H9 (cell line): Measurements from ENCODE around the gene CCDC194. TPM values are rescaled to one million over a fixed set of nuclear protein-coding genes. Genes with fewer than 3 reads are reported as not detected.

Source experiments
- DNase-seq: peaks from one replicate; pipeline ENCODE4 v3.0.0-alpha.2; 2017
- H2AFZ ChIP-seq: one replicate; pipeline ENCODE4 v1.6.1; 2013; ENCODE audit warnings: mild to moderate bottlenecking, low read length, control low read depth, moderate library complexity
- H2AK5ac ChIP-seq: 2 replicates; pipeline ENCODE4 v1.6.1; 2013; ENCODE audit warnings: low read length, control low read depth, mixed read lengths; ENCODE audit not compliant: insufficient read length
- H2BK120ac ChIP-seq: one replicate; pipeline ENCODE4 v1.6.1; 2013; ENCODE audit warnings: low read depth, mild to moderate bottlenecking, low read length, control low read depth, inconsistent platforms; ENCODE audit not compliant: poor library complexity, severe bottlenecking
- H2BK12ac ChIP-seq: 2 replicates; pipeline ENCODE4 v1.6.1; 2013; ENCODE audit warnings: low read length, control low read depth, mixed read lengths, low read depth; ENCODE audit not compliant: insufficient read length
- H2BK15ac ChIP-seq: 2 replicates; pipeline ENCODE4 v1.6.1; 2013; ENCODE audit warnings: low read depth, low read length, control low read depth
- H2BK20ac ChIP-seq: one replicate; pipeline ENCODE4 v1.6.1; 2013; ENCODE audit warnings: low read depth, mild to moderate bottlenecking, low read length, control low read depth, inconsistent platforms; ENCODE audit not compliant: poor library complexity, severe bottlenecking
- H2BK5ac ChIP-seq: 2 replicates; pipeline ENCODE4 v1.6.1; 2013; ENCODE audit warnings: low read length, control low read depth, mixed read lengths; ENCODE audit not compliant: insufficient read length
- H3K14ac ChIP-seq: 2 replicates; pipeline ENCODE4 v1.6.1; 2013; ENCODE audit warnings: low read length, control low read depth; ENCODE audit not compliant: insufficient read depth
- H3K18ac ChIP-seq: 2 replicates; pipeline ENCODE4 v1.6.1; 2013; ENCODE audit warnings: low read depth, mild to moderate bottlenecking, mixed read lengths, low read length, control low read depth; ENCODE audit not compliant: insufficient read length
- H3K23ac ChIP-seq: 2 replicates; pipeline ENCODE4 v1.6.1; 2013; ENCODE audit warnings: low read length, control low read depth, mixed read lengths, low read depth; ENCODE audit not compliant: insufficient read length
- H3K23me2 ChIP-seq: 2 replicates; pipeline ENCODE4 v1.6.1; 2013; ENCODE audit warnings: low read depth, mild to moderate bottlenecking, mixed read lengths, low read length, control low read depth; ENCODE audit not compliant: insufficient read length, poor library complexity, severe bottlenecking
- H3K27ac ChIP-seq: 2 replicates; pipeline ENCODE4 v1.5.1; 2013; ENCODE audit warnings: low read length, control low read depth, mixed read lengths, low read depth; ENCODE audit not compliant: insufficient read length
- H3K27me3 ChIP-seq: 2 replicates; pipeline ENCODE4 v1.6.1; 2013; ENCODE audit warnings: low read length, control low read depth, inconsistent platforms; ENCODE audit not compliant: insufficient read depth
- H3K4ac ChIP-seq: 2 replicates; pipeline ENCODE4 v1.6.1; 2013; ENCODE audit warnings: low read depth, mild to moderate bottlenecking, control low read depth, inconsistent platforms, low read length, moderate library complexity
- H3K4me1 ChIP-seq: 2 replicates; pipeline ENCODE4 v1.6.1; 2013; ENCODE audit warnings: low read length, control low read depth, inconsistent platforms; ENCODE audit not compliant: insufficient read depth
- H3K4me2 ChIP-seq: 2 replicates; pipeline ENCODE4 v1.6.1; 2013; ENCODE audit warnings: low read length, control low read depth, mixed read lengths; ENCODE audit not compliant: insufficient read length, insufficient read depth
- H3K56ac ChIP-seq: 2 replicates; pipeline ENCODE4 v1.6.1; 2013; ENCODE audit warnings: low read depth, mild to moderate bottlenecking, mixed read lengths, low read length, control low read depth; ENCODE audit not compliant: insufficient read length
- H3K79me1 ChIP-seq: 2 replicates; pipeline ENCODE4 v1.6.1; 2013; ENCODE audit warnings: low read depth, mild to moderate bottlenecking, moderate library complexity, low read length, control low read depth, inconsistent platforms; ENCODE audit not compliant: insufficient read depth, poor library complexity, severe bottlenecking
- H3K79me2 ChIP-seq: 2 replicates; pipeline ENCODE4 v1.6.1; 2013; ENCODE audit warnings: low read length, control low read depth, inconsistent platforms; ENCODE audit not compliant: insufficient read depth
- H3K9ac ChIP-seq: 2 replicates; pipeline ENCODE4 v1.6.1; 2013; ENCODE audit warnings: low read length, control low read depth, mixed read lengths; ENCODE audit not compliant: insufficient read length; ENCODE audit errors: extremely low read depth
- H3K9me3 ChIP-seq: one replicate; pipeline ENCODE4 v1.6.1; 2013; ENCODE audit warnings: low read depth, low read length, inconsistent platforms; ENCODE audit not compliant: control insufficient read depth
- H3T11ph ChIP-seq: one replicate; pipeline ENCODE4 v1.6.1; 2013; ENCODE audit warnings: mild to moderate bottlenecking, low read length, control low read depth, inconsistent platforms
- H4K20me1 ChIP-seq: one replicate; pipeline ENCODE4 v1.6.1; 2013; ENCODE audit not compliant: control insufficient read depth, insufficient read length, insufficient read depth
- H4K5ac ChIP-seq: 2 replicates; pipeline ENCODE4 v1.6.1; 2013; ENCODE audit warnings: low read depth, mild to moderate bottlenecking, mixed read lengths, low read length, control low read depth; ENCODE audit not compliant: insufficient read length
- H4K8ac ChIP-seq: replicated peaks from 2 replicates; pipeline ENCODE4 v1.6.1; 2013; ENCODE audit warnings: low read length, control low read depth, mixed read lengths, low read depth; ENCODE audit not compliant: insufficient read length
- H4K91ac ChIP-seq: 2 replicates; pipeline ENCODE4 v1.6.1; 2013; ENCODE audit warnings: low read depth, mild to moderate bottlenecking, moderate library complexity, mixed read lengths, low read length, control low read depth; ENCODE audit not compliant: insufficient read length
- H3K27ac Mint-ChIP-seq, 3 experiments: 2 replicates in 2 of 3; 3 replicates in 1 of 3; pipeline ENCODE4 v1.8.0; 2020 to 2021; ENCODE audit warnings: mixed read lengths in 3 of 3, mild to moderate bottlenecking in 1 of 3, moderate library complexity in 1 of 3
- H3K27me3 Mint-ChIP-seq: 2 replicates; pipeline ENCODE4 v1.8.0; 2021; ENCODE audit warnings: low read depth, mild to moderate bottlenecking, moderate library complexity, mixed read lengths
- H3K36me3 Mint-ChIP-seq, 3 experiments: 2 replicates in 2 of 3; 3 replicates in 1 of 3; pipeline ENCODE4 v1.8.0; 2020 to 2021; ENCODE audit warnings: low read depth in 3 of 3, mixed read lengths in 3 of 3; ENCODE audit not compliant: insufficient read depth in 1 of 3
- H3K4me1 Mint-ChIP-seq, 2 experiments: 2 replicates each; pipeline ENCODE4 v1.8.0; 2020; ENCODE audit warnings: mixed read lengths in 2 of 2
- H3K4me3 Mint-ChIP-seq, 2 experiments: 2 replicates in 1 of 2; 3 replicates in 1 of 2; pipeline ENCODE4 v1.8.0; 2020 to 2021; ENCODE audit warnings: mild to moderate bottlenecking in 2 of 2, mixed read lengths in 2 of 2, moderate library complexity in 1 of 2
- H3K9me3 Mint-ChIP-seq, 2 experiments: 2 replicates in 1 of 2; 3 replicates in 1 of 2; pipeline ENCODE4 v1.8.0; 2020; ENCODE audit warnings: mild to moderate bottlenecking in 2 of 2, mixed read lengths in 2 of 2, moderate library complexity in 1 of 2
- whole genome bisulfite sequencing: extraction: QIAGEN DNeasy Blood & Tissue Kit; methylation state at CpG from one replicate; pipeline ENCODE4 v1.1.7; 2013; ENCODE audit warnings: missing lambda C conversion rate, low lambda C conversion rate, mixed read lengths; ENCODE audit not compliant: insufficient read length; ENCODE audit errors: extremely low coverage; 5-methylcytosine and 5-hydroxymethylcytosine counted together
- total RNA-seq: library from RNA; stranded (reverse); gene quantifications from 2 replicates; pipeline ENCODE4 v1.2.1, GENCODE V29; 2021
- TF ChIP-seq, protein P1 (sequence below): fragments of 200-600 bp; sonication (generic); conservative IDR thresholded peaks from 3 replicates; pipeline ENCODE4 v1.8.0; 2021; ENCODE audit warnings: antibody characterized with exemption, mild to moderate bottlenecking

CCDC194 gene
- total RNA-seq, 1 experiment from 2014 or later, result 0.68 TPM

GRCh38 chr19:17406887-17407196 lies 12.8 kb upstream of the CCDC194 start:
- TF ChIP-seq, protein P1, sequence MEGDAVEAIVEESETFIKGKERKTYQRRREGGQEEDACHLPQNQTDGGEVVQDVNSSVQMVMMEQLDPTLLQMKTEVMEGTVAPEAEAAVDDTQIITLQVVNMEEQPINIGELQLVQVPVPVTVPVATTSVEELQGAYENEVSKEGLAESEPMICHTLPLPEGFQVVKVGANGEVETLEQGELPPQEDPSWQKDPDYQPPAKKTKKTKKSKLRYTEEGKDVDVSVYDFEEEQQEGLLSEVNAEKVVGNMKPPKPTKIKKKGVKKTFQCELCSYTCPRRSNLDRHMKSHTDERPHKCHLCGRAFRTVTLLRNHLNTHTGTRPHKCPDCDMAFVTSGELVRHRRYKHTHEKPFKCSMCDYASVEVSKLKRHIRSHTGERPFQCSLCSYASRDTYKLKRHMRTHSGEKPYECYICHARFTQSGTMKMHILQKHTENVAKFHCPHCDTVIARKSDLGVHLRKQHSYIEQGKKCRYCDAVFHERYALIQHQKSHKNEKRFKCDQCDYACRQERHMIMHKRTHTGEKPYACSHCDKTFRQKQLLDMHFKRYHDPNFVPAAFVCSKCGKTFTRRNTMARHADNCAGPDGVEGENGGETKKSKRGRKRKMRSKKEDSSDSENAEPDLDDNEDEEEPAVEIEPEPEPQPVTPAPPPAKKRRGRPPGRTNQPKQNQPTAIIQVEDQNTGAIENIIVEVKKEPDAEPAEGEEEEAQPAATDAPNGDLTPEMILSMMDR, result no peak
- Histone ChIP-seq H3K27ac (no peak overlapping the region), H3K9me3 (no peaks in the 10 kb centered on the region), H2BK15ac (no peak overlapping the region), H3K4me2 (no peak overlapping the region), H3K79me2 (no peaks in the 10 kb centered on the region; the same call in 1 of the 2 replicates), H2BK5ac (no peak overlapping the region), H2AFZ (no peak overlapping the region), H3K79me1 (no peaks in the 10 kb centered on the region), H4K8ac (no peak overlapping the region), H3K23ac (no peak overlapping the region), H4K20me1 (no peaks in the 10 kb centered on the region), H3K9ac (no peak overlapping the region), H3K23me2 (peaks cover 15% of the 10 kb centered on the region), H2BK20ac (no peak overlapping the region), H3K4ac (no peak overlapping the region), H2BK12ac (no peak overlapping the region), H3K56ac (no peak overlapping the region), H4K91ac (no peak overlapping the region), H3K27me3 (no peaks in the 10 kb centered on the region), H3K18ac (no peak overlapping the region), H4K5ac (no peak overlapping the region), H2AK5ac (no peak overlapping the region), H3K4me1 (peaks cover 7% of the 10 kb centered on the region; the same call in 1 of the 2 replicates), H3T11ph (no peak overlapping the region), H2BK120ac (no peak overlapping the region), H3K14ac (no peak overlapping the region)
- Mint-ChIP-seq H3K4me3 (peak overlapping the region in 1 of 2 experiments; percentile 94; a peak in 3 of 5 replicates), H3K4me1 (peaks cover 31 to 38% of the 10 kb centered on the region in 2 experiments), H3K27me3 (no peaks in the 10 kb centered on the region), H3K9me3 (no peaks in the 10 kb centered on the region), H3K36me3 (peaks cover 2 to 22% (median 11%) of the 10 kb centered on the region in 3 experiments; a peak in 5 of 7 replicates), H3K27ac (peak overlapping the region in 2 of 3 experiments; percentile 56 to 65; a peak in 1 of 7 replicates)
- no peak for DNase-seq
- no CpG with 5 or more reads among the region's 2 CpGs for WGBS
